WI38 (cell line): ENCODE data around the gene ATXN7L1.

Experiments
- H3K4me3 ChIP-seq: 2 replicates; pipeline ENCODE4 v1.5.1; 2011; ENCODE audit warnings: low read depth, mild to moderate bottlenecking, control low read depth, low read length
- CTCF ChIP-seq: IDR thresholded peaks from 2 replicates; pipeline ENCODE4 v1.5.1; 2012; ENCODE audit warnings: low read depth, mild to moderate bottlenecking, control low read depth, low read length

ATXN7L1 gene

GRCh38 chr7:105871142-105871541 is 5.3 kb downstream of the ATXN7L1 start:
- no peak for TF ChIP-seq CTCF
- H3K4me3 ChIP-seq: no peak overlapping the region

- no peak for TF ChIP-seq CTCF
These were observed 10.1 kb downstream of the ATXN7L1 start for GRCh38 chr7:105866102-105866801.

GRCh38 chr7:105863876-105864275 is 12.5 kb downstream of the ATXN7L1 start:
- no peak for TF ChIP-seq CTCF

More at GRCh38 chr7:105866102-105866801, 10.1 kb downstream of the ATXN7L1 start:
- no peak overlapping the region for H3K4me3 ChIP-seq

GRCh38 chr7:105862770-105863169 is 13.6 kb downstream of the ATXN7L1 start:
- no peak overlapping the region for H3K4me3 ChIP-seq
- no peak for TF ChIP-seq CTCF

More at GRCh38 chr7:105863876-105864275, 12.5 kb downstream of the ATXN7L1 start:
- H3K4me3 ChIP-seq: no peak overlapping the region

DNA sequence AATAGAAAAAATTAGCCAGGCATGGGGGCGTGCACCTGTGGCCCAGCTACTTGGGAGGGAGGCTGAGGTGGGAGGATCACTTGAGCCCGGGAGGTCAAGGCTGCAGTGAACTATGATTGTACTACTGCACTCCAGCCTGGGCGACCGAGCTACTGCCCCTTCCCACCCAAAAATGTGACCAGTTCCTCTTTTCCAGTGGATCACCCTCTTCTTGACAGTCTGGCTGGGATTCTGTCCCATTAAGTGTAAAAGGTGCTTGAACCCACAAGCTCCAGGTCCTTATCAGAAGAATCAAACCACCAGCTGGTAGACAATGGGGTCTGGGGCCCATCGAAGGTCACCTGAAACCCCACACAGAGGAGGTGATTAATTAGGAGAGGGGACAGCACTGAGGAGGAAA is 14.1 kb downstream of the ATXN7L1 start:
- no peak for TF ChIP-seq CTCF
- H3K4me3 ChIP-seq: no peak overlapping the region

DNA sequence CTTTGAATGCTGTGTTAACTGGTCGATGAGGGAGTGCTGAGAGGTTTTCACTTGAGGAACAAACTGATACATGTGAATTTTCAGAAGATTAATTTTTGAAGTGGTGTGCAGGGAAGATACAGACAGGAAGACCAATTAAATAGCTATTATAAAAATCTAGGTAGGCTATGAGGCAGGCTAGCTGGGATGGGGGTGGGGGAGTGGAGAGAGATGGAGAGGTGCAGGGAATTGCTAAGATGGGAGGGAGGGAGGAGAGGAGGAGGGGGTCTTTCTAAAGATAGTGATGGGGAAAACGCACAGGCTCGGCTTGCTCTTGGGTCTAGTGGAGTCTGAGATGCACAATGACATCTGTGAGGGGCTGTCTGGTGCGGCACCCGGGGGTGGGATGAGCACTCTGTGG is 15.2 kb downstream of the ATXN7L1 start:
- no peak for TF ChIP-seq CTCF

GRCh38 chr7:105860793-105861192 is 15.6 kb downstream of the ATXN7L1 start:
- TF ChIP-seq CTCF: no peak
- no peak overlapping the region for H3K4me3 ChIP-seq

More for the DNA sequence above, 15.2 kb downstream of the ATXN7L1 start:
- no peak overlapping the region for H3K4me3 ChIP-seq
